ENCODE measurements around the gene CIAO3.
"Not testable (repeated sequence)": the region's sequence is repeated elsewhere in the genome, so short reads cannot be mapped to it uniquely, and the experiment has no call there.

Gene CIAO3

GRCh38 chr16:740764-741505 is at the start of gene CIAO3:
Gene CIAO3 (minus strand): TSS chr16:740997. CDS start chr16:740985, 12 bp downstream.
- peak; percentile 95 for DNase-seq

- DNase-seq: no peak
These were observed 49.3 kb upstream of the CIAO3 start for GRCh38 chr16:790086-790485.

GRCh38 chr16:789191-789850 is 48.5 kb upstream of the CIAO3 start:
- DNase-seq: no peak

- peak; percentile 93 for DNase-seq
These were observed 47.8 kb upstream of the CIAO3 start, which contains the start of gene CHTF18 for GRCh38 chr16:788399-789126. Gene CHTF18 (plus strand): TSS chr16:788620. CDS start chr16:788685, 65 bp downstream.

GRCh38 chr16:787978-788398 is 47.2 kb upstream of the CIAO3 start, which contains the start of gene RPUSD1:
Gene RPUSD1 (minus strand): TSS chr16:788381. CDS start chr16:787737, 644 bp downstream.
- DNase-seq: no peak

- DNase-seq: no peak
These were observed 46.6 kb upstream of the CIAO3 start for GRCh38 chr16:787321-787966.

GRCh38 chr16:785563-786535 is 45.1 kb upstream of the CIAO3 start:
- DNase-seq: peak; percentile 91

- DNase-seq: no peak
These were observed 43.6 kb upstream of the CIAO3 start for GRCh38 chr16:784431-784830.

- DNase-seq: no peak
These were observed 42.8 kb upstream of the CIAO3 start for GRCh38 chr16:783404-784161.

- DNase-seq: no peak
These were observed 42.1 kb upstream of the CIAO3 start for GRCh38 chr16:782766-783403.

GRCh38 chr16:782258-782657 is 41.5 kb upstream of the CIAO3 start:
- no peak for DNase-seq

- no peak for DNase-seq
These were observed 40.7 kb upstream of the CIAO3 start for GRCh38 chr16:781346-782010.

- no peak for DNase-seq
These were observed 39.5 kb upstream of the CIAO3 start for GRCh38 chr16:780296-780695.

- no peak for DNase-seq
These were observed 38.8 kb upstream of the CIAO3 start for GRCh38 chr16:779561-779960.

GRCh38 chr16:778909-779527 is 38.2 kb upstream of the CIAO3 start:
- no peak for DNase-seq

GRCh38 chr16:778447-778846 is 37.6 kb upstream of the CIAO3 start:
- DNase-seq: no peak

- DNase-seq: no peak
These were observed 37.0 kb upstream of the CIAO3 start for GRCh38 chr16:777826-778225.

- no peak for DNase-seq
These were observed 36.0 kb upstream of the CIAO3 start for GRCh38 chr16:776824-777223.

GRCh38 chr16:776298-776697 is 35.5 kb upstream of the CIAO3 start:
- DNase-seq: not testable (repeated sequence)

Measured in stimulated activated CD8-positive, alpha-beta memory T cell treated with anti-CD3 and anti-CD28 coated beads, Interleukin-4, amount 100 ng/mL, for 48 hours (primary cell).